Ishikawa (cell line): ENCODE data around the gene CCDC69.

ENCODE experiments used
- CEBPB ChIP-seq: IDR thresholded peaks from 2 replicates; pipeline ENCODE4 v1.6.1; 2012
- CREB1 ChIP-seq: IDR thresholded peaks from 2 replicates; pipeline ENCODE4 v1.6.1; 2012; ENCODE audit warnings: low read depth
- EGR1 ChIP-seq: IDR thresholded peaks from 2 replicates; pipeline ENCODE4 v1.6.1; 2012
- EP300 ChIP-seq: IDR thresholded peaks from 2 replicates; pipeline ENCODE4 v1.6.1; 2012; ENCODE audit warnings: borderline replicate concordance
- FOXM1 ChIP-seq: IDR thresholded peaks from 2 replicates; pipeline ENCODE4 v1.6.1; 2012; ENCODE audit warnings: low read depth, borderline replicate concordance
- MAX ChIP-seq: IDR thresholded peaks from 2 replicates; pipeline ENCODE4 v1.6.1; 2012
- NFIC ChIP-seq: IDR thresholded peaks from 2 replicates; pipeline ENCODE4 v1.6.1; 2012
- RAD21 ChIP-seq: IDR thresholded peaks from 2 replicates; pipeline ENCODE4 v1.6.1; 2012; ENCODE audit warnings: low read depth
- REST ChIP-seq: IDR thresholded peaks from 2 replicates; pipeline ENCODE4 v1.6.1; 2012; ENCODE audit warnings: low read depth, mild to moderate bottlenecking
- TAF1 ChIP-seq: IDR thresholded peaks from 2 replicates; pipeline ENCODE4 v1.6.1; 2012; ENCODE audit warnings: low read depth, mild to moderate bottlenecking
- TCF12 ChIP-seq: IDR thresholded peaks from 2 replicates; pipeline ENCODE4 v1.6.1; 2012; ENCODE audit warnings: low read depth
- TEAD4 ChIP-seq: IDR thresholded peaks from 2 replicates; pipeline ENCODE4 v1.6.1; 2012
- USF1 ChIP-seq: IDR thresholded peaks from 2 replicates; pipeline ENCODE4 v1.6.1; 2012
- YY1 ChIP-seq: IDR thresholded peaks from 2 replicates; pipeline ENCODE4 v1.6.1; 2012; ENCODE audit warnings: low read depth
- ZBTB7A ChIP-seq: IDR thresholded peaks from 2 replicates; pipeline ENCODE4 v1.6.1; 2012; ENCODE audit warnings: low read depth

CCDC69 gene

GRCh38 chr5:151183456-151184245 lies 40.2 kb downstream of the CCDC69 start:
- no peak for TF ChIP-seq ZBTB7A
- TF ChIP-seq TEAD4: no peak

- no peak for TF ChIP-seq REST
- no peak for TF ChIP-seq TAF1
These were observed 40.9 kb downstream of the CCDC69 start for GRCh38 chr5:151182976-151183375.

GRCh38 chr5:151182524-151182900 lies 41.4 kb downstream of the CCDC69 start:
- TF ChIP-seq EGR1 (no peak), EP300 (no peak), CEBPB (no peak), USF1 (no peak), RAD21 (no peak), ZBTB7A (no peak), TEAD4 (no peak), TCF12 (no peak), MAX (no peak), CREB1 (no peak), FOXM1 (no peak), YY1 (no peak), NFIC (no peak), TAF1 (no peak), REST (no peak)

- TF ChIP-seq NFIC (no peak), YY1 (no peak)
These were observed 41.9 kb downstream of the CCDC69 start for GRCh38 chr5:151181818-151182523.

GRCh38 chr5:151180291-151180690 lies 43.6 kb downstream of the CCDC69 start:
- TF ChIP-seq CEBPB (no peak), REST (no peak), YY1 (no peak), RAD21 (no peak), CREB1 (no peak), TCF12 (no peak), USF1 (no peak), TEAD4 (no peak), EP300 (no peak), MAX (no peak), TAF1 (no peak), ZBTB7A (no peak), EGR1 (no peak), FOXM1 (no peak)
